NB4 (cell line): Measurements from ENCODE around the gene CCNB1.

Source experiments
- DNase-seq: peaks from one replicate; pipeline ENCODE4 v3.0.0; 2010; ENCODE audit warnings: low read depth
- H3K4me3 ChIP-seq: one replicate; pipeline ENCODE4 v1.5.1; 2011; ENCODE audit warnings: mild to moderate bottlenecking, low read depth, low read length, moderate library complexity
- MYC ChIP-seq: IDR thresholded peaks from 2 replicates; pipeline ENCODE4 v1.6.1; 2011; ENCODE audit warnings: low read depth, low read length
- POLR2A ChIP-seq: IDR thresholded peaks from 2 replicates; pipeline ENCODE4 v1.6.1; 2011; ENCODE audit warnings: mild to moderate bottlenecking; ENCODE audit not compliant: insufficient read length; ENCODE audit errors: extremely low read depth
- TF ChIP-seq, protein P1 (sequence below): IDR thresholded peaks from 2 replicates; pipeline ENCODE4 v1.6.1; 2011; ENCODE audit warnings: low read depth, low read length
- TF ChIP-seq, protein P2 (sequence below): IDR thresholded peaks from one replicate; pipeline ENCODE4 v1.5.1; 2012; ENCODE audit warnings: low read depth, low read length

Gene CCNB1

GRCh38 chr5:69224520-69224919 is 57.6 kb downstream of the CCNB1 start:
- no peak overlapping the region for H3K4me3 ChIP-seq
- TF ChIP-seq, protein P1, sequence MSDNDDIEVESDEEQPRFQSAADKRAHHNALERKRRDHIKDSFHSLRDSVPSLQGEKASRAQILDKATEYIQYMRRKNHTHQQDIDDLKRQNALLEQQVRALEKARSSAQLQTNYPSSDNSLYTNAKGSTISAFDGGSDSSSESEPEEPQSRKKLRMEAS, result no peak
- TF ChIP-seq MYC (no peak), POLR2A (no peak)
- TF ChIP-seq, protein P2, sequence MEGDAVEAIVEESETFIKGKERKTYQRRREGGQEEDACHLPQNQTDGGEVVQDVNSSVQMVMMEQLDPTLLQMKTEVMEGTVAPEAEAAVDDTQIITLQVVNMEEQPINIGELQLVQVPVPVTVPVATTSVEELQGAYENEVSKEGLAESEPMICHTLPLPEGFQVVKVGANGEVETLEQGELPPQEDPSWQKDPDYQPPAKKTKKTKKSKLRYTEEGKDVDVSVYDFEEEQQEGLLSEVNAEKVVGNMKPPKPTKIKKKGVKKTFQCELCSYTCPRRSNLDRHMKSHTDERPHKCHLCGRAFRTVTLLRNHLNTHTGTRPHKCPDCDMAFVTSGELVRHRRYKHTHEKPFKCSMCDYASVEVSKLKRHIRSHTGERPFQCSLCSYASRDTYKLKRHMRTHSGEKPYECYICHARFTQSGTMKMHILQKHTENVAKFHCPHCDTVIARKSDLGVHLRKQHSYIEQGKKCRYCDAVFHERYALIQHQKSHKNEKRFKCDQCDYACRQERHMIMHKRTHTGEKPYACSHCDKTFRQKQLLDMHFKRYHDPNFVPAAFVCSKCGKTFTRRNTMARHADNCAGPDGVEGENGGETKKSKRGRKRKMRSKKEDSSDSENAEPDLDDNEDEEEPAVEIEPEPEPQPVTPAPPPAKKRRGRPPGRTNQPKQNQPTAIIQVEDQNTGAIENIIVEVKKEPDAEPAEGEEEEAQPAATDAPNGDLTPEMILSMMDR, result no peak
- no peak for DNase-seq

- TF ChIP-seq, protein P1, result no peak
- TF ChIP-seq, protein P2, result no peak
- TF ChIP-seq POLR2A (no peak), MYC (no peak)
- no peak overlapping the region for H3K4me3 ChIP-seq
- DNase-seq, result no peak
Measured at GRCh38 chr5:69225860-69226259, 58.9 kb downstream of the CCNB1 start.
